IMR-90 (cell line): ENCODE data around the gene ELP4. TPM values are rescaled to one million over a fixed set of nuclear protein-coding genes. Genes with fewer than 3 reads are reported as not detected.

Experiments used
- ATAC-seq: fragments of 200-7000 bp; cut with Tn5 transposase; 2 replicates; pipeline ENCODE4 v1.9.1; 2020; ENCODE audit warnings: low read depth, mild to moderate bottlenecking, moderate library complexity
- BruUV-seq: library from RNA; stranded (reverse); fragments of 400-500 nt; replicated peaks from 2 replicates; lab custom pipeline; 2021; lab: Mats Ljungman, UMichigan
- CTCF ChIA-PET: fragments of 300-600 bp; formaldehyde crosslinking; extraction: SDS; loops from one replicate; lab custom pipeline; 2021; ENCODE audit warnings: antibody characterized with exemption; lab: Yijun Ruan, JAX
- POLR2A ChIA-PET: fragments of 300-600 bp; sonication (Branson Sonifier 250); formaldehyde crosslinking; loops from one replicate; lab custom pipeline; 2022; ENCODE audit warnings: antibody characterized with exemption; ENCODE audit not compliant: unreplicated experiment; lab: Charles Lee
- DNase-seq: peaks from one replicate; pipeline ENCODE4 v3.0.0; 2013
- H2AFZ ChIP-seq: replicated peaks from 2 replicates; pipeline ENCODE3; 2013; ENCODE audit warnings: low read length, mild to moderate bottlenecking; ENCODE audit not compliant: poor library complexity
- H2AK5ac ChIP-seq: 2 replicates; pipeline ENCODE4 v1.6.1; 2013; ENCODE audit warnings: low read depth, low read length, inconsistent platforms
- H2AK9ac ChIP-seq: replicated peaks from 2 replicates; pipeline ENCODE3; 2013; ENCODE audit warnings: mild to moderate bottlenecking, low read depth, low read length, moderate library complexity; ENCODE audit not compliant: poor library complexity
- H2BK120ac ChIP-seq: 2 replicates; pipeline ENCODE4 v1.6.1; 2013; ENCODE audit warnings: low read depth, low read length, inconsistent platforms
- H2BK15ac ChIP-seq: 3 replicates; pipeline ENCODE4 v1.6.1; 2013; ENCODE audit warnings: low read depth, low read length, inconsistent platforms
- H2BK20ac ChIP-seq: 2 replicates; pipeline ENCODE4 v1.6.1; 2013; ENCODE audit warnings: low read depth, mild to moderate bottlenecking, inconsistent platforms, low read length, moderate library complexity
- H2BK5ac ChIP-seq: 2 replicates; pipeline ENCODE4 v1.6.1; 2013; ENCODE audit warnings: mild to moderate bottlenecking, low read depth, low read length, inconsistent platforms; ENCODE audit not compliant: poor library complexity, severe bottlenecking
- H3K14ac ChIP-seq: replicated peaks from 2 replicates; pipeline ENCODE4 v1.6.1; 2013; ENCODE audit warnings: low read depth, low read length, inconsistent platforms
- H3K18ac ChIP-seq: 2 replicates; pipeline ENCODE4 v1.6.1; 2013; ENCODE audit warnings: low read depth, low read length, control low read depth
- H3K23ac ChIP-seq: 2 replicates; pipeline ENCODE4 v1.6.1; 2013; ENCODE audit warnings: low read depth, low read length, inconsistent platforms
- H3K27ac ChIP-seq: 2 replicates; pipeline ENCODE4 v1.5.1; 2013; ENCODE audit warnings: mild to moderate bottlenecking, control low read depth, low read length; ENCODE audit not compliant: insufficient read depth
- H3K27me3 ChIP-seq: 2 replicates; pipeline ENCODE4 v1.6.1; 2013; ENCODE audit warnings: low read length; ENCODE audit not compliant: control insufficient read depth, insufficient read depth
- H3K36me3 ChIP-seq: 2 replicates; pipeline ENCODE4 v1.6.1; 2013; ENCODE audit warnings: low read length, mixed read lengths; ENCODE audit not compliant: control insufficient read depth, insufficient read depth
- H3K4ac ChIP-seq: 2 replicates; pipeline ENCODE4 v1.6.1; 2013; ENCODE audit warnings: low read depth, low read length, inconsistent platforms
- H3K4me1 ChIP-seq: 2 replicates; pipeline ENCODE4 v1.6.1; 2013; ENCODE audit warnings: low read length, mixed read lengths; ENCODE audit not compliant: control insufficient read depth, insufficient read depth
- H3K4me2 ChIP-seq: 2 replicates; pipeline ENCODE4 v1.6.1; 2013; ENCODE audit warnings: low read depth, mild to moderate bottlenecking, control low read depth, low read length, moderate library complexity
- H3K4me3 ChIP-seq: 2 replicates; pipeline ENCODE4 v1.5.1; 2013; ENCODE audit warnings: low read depth, mild to moderate bottlenecking, control low read depth, low read length, moderate library complexity; ENCODE audit not compliant: insufficient read depth
- H3K56ac ChIP-seq: 2 replicates; pipeline ENCODE4 v1.6.1; 2013; ENCODE audit warnings: low read length, inconsistent platforms; ENCODE audit not compliant: insufficient read depth; ENCODE audit errors: extremely low read depth
- H3K79me1 ChIP-seq, 2 experiments: 2 replicates each; pipeline ENCODE4 v1.6.1; 2013; ENCODE audit warnings: low read length in 2 of 2, inconsistent platforms in 1 of 2, low read depth in 1 of 2
- H3K9ac ChIP-seq: 2 replicates; pipeline ENCODE4 v1.6.1; 2013; ENCODE audit warnings: low read depth, low read length, control low read depth
- H3K9me1 ChIP-seq: 2 replicates; pipeline ENCODE4 v1.6.1; 2013; ENCODE audit warnings: low read length, inconsistent platforms; ENCODE audit not compliant: insufficient read depth
- H3K9me3 ChIP-seq: 2 replicates; pipeline ENCODE4 v1.6.1; 2013; ENCODE audit warnings: low read length; ENCODE audit not compliant: control insufficient read depth, insufficient read depth
- H4K20me1 ChIP-seq: 2 replicates; pipeline ENCODE4 v1.6.1; 2013; ENCODE audit warnings: low read length, inconsistent platforms; ENCODE audit not compliant: insufficient read depth
- H4K5ac ChIP-seq: 2 replicates; pipeline ENCODE4 v1.6.1; 2013; ENCODE audit warnings: mild to moderate bottlenecking, low read depth, low read length, control low read depth
- H4K8ac ChIP-seq, 2 experiments: 2 replicates each; pipeline ENCODE4 v1.6.1; 2013; ENCODE audit warnings: low read depth in 2 of 2, low read length in 2 of 2, control low read depth in 1 of 2, inconsistent platforms in 1 of 2
- H4K91ac ChIP-seq: 2 replicates; pipeline ENCODE4 v1.6.1; 2013; ENCODE audit warnings: low read depth, low read length, inconsistent platforms; ENCODE audit not compliant: insufficient read depth
- BHLHE40 ChIP-seq: fragments of 150-350 bp; IDR thresholded peaks from 2 replicates; pipeline ENCODE4 v1.6.1; 2016; ENCODE audit warnings: mild to moderate bottlenecking, low read depth, low read length
- CHD1 ChIP-seq: IDR thresholded peaks from 2 replicates; pipeline ENCODE4 v1.6.1; 2012; ENCODE audit warnings: low read depth, low read length, improper control_type of control experiment
- FOS ChIP-seq: fragments of 150-350 bp; IDR thresholded peaks from 2 replicates; pipeline ENCODE4 v1.6.1; 2016; ENCODE audit warnings: low read depth, low read length
- MAFK ChIP-seq: IDR thresholded peaks from 2 replicates; pipeline ENCODE4 v1.6.1; 2012; ENCODE audit warnings: low read depth, low read length, improper control_type of control experiment
- MXI1 ChIP-seq: IDR thresholded peaks from 2 replicates; pipeline ENCODE4 v1.6.1; 2012; ENCODE audit warnings: low read depth, mild to moderate bottlenecking, low read length, moderate library complexity, borderline replicate concordance
- NFE2L2 ChIP-seq: fragments of 150-350 bp; IDR thresholded peaks from 2 replicates; pipeline ENCODE4 v1.6.1; 2016; ENCODE audit warnings: low read depth, mild to moderate bottlenecking, low read length
- POLR2A ChIP-seq: IDR thresholded peaks from 2 replicates; pipeline ENCODE4 v1.6.1; 2012; ENCODE audit warnings: mild to moderate bottlenecking, low read depth, low read length
- RCOR1 ChIP-seq: IDR thresholded peaks from 2 replicates; pipeline ENCODE4 v1.6.1; 2012; ENCODE audit warnings: mild to moderate bottlenecking, low read length, improper control_type of control experiment; ENCODE audit not compliant: insufficient replicate concordance
- RFX5 ChIP-seq: IDR thresholded peaks from 2 replicates; pipeline ENCODE4 v1.8.0; 2012; ENCODE audit warnings: low read depth, mild to moderate bottlenecking, low read length, moderate library complexity
- SMC3 ChIP-seq: fragments of 150-350 bp; IDR thresholded peaks from 2 replicates; pipeline ENCODE4 v1.6.1; 2016; ENCODE audit warnings: low read depth, mild to moderate bottlenecking, antibody characterized with exemption, low read length, moderate library complexity
- WGBS, 2 experiments: methylation state at CpG; one replicate each; pipeline versions ENCODE4 v1.1.5 to v1.1.7; 2013; ENCODE audit warnings: missing lambda C conversion rate in 2 of 2; ENCODE audit not compliant: insufficient read length in 1 of 2; ENCODE audit errors: extremely low coverage in 2 of 2; 5-methylcytosine and 5-hydroxymethylcytosine counted together
- dilution Hi-C: fragments of 300-500 bp; cut with HindIII; formaldehyde crosslinking; loops from one replicate; pipeline ENCODE4 v1.14.3; 2018; ENCODE audit warnings: low sequenced_read_pairs; ENCODE audit not compliant: unreplicated experiment
- in situ Hi-C: fragments of 300-500 bp; cut with MboI; formaldehyde crosslinking; loops from 3 replicates; pipeline ENCODE4 v1.14.3; 2019; ENCODE audit warnings: low sequenced_read_pairs, inconsistent platforms, mixed read lengths
- intact Hi-C: fragments of 100-400 bp; cut with micrococcal nuclease; formaldehyde crosslinking; loops from 2 replicates; pipeline ENCODE4 v1.10.0; 2022
- polyA plus RNA-seq, 3 experiments: library from polyadenylated mRNA; depleted of rRNA; stranded (reverse); fragments of >200 nt; gene quantifications; 2 replicates each; pipeline ENCODE4 v1.2.3, GENCODE V29; 2012; ENCODE audit warnings: low replicate concordance in 1 of 3
- total RNA-seq: library from RNA; depleted of rRNA; stranded (reverse); fragments of >200 nt; gene quantifications from 2 replicates; pipeline ENCODE4 v1.2.3, GENCODE V29; 2012
- TF ChIP-seq, protein P1 (sequence below): conservative IDR thresholded peaks from 2 replicates; pipeline ENCODE4 v1.5.1; 2012; ENCODE audit warnings: mild to moderate bottlenecking, low read depth, low read length, improper control_type of control experiment
- TF ChIP-seq, protein P2 (sequence below): fragments of 150-350 bp; IDR thresholded peaks from 2 replicates; pipeline ENCODE4 v1.6.1; 2016; ENCODE audit warnings: low read depth, mild to moderate bottlenecking, low read length, moderate library complexity, borderline replicate concordance

Gene ELP4
- total and polyA plus RNA-seq, 2 of the 4 experiments (the other 2 are of a cell fraction): 8.4 to 20.4 TPM

DNA sequence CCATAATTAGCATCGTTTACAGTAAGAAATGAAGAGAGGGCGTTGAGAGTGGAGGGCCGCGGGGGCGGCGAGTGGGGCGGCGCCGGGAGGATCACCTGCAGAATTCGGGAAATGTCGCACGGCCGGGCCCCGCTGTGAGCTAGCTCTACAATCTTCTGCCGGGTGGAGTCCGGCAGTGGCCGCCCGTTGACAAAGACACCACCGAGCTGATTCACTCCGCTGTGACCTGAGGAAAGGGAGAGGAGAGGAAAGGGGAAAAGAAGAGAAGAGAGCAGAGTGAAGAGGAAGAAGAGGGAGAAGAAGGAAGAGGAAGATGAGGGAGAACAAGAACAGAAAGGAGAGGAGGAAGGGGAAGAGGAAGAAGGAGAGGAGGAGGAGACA lies 293.0 kb downstream of the ELP4 start:
- Histone ChIP-seq H3K23ac (no peak overlapping the region), H3K4me2 (no peak overlapping the region), H3K4me3 (no peak overlapping the region), H4K20me1 (no peaks in the 10 kb centered on the region; the same call in 1 of the 2 replicates), H2BK5ac (no peak overlapping the region), H3K4me1 (peaks cover 3% of the 10 kb centered on the region; the same call in 1 of the 2 replicates), H3K4ac (no peak overlapping the region), H4K5ac (no peak overlapping the region), H3K27ac (no peak overlapping the region), H3K18ac (no peak overlapping the region), H2AK5ac (no peak overlapping the region), H2AK9ac (no peak overlapping the region), H3K9me1 (peaks cover 4% of the 10 kb centered on the region; the same call in 1 of the 2 replicates), H3K9ac (no peak overlapping the region), H3K9me3 (peaks cover 41% of the 10 kb centered on the region), H3K36me3 (no peaks in the 10 kb centered on the region), H4K8ac (no peak overlapping the region), H3K14ac (no peak overlapping the region), H3K79me1 (no peaks in the 10 kb centered on the region), H2BK15ac (no peak overlapping the region), H2AFZ (no peak overlapping the region), H2BK120ac (no peak overlapping the region), H3K27me3 (peaks cover 95% of the 10 kb centered on the region), H4K91ac (no peak overlapping the region), H3K56ac (no peak overlapping the region), H2BK20ac (no peak overlapping the region)
- dilution Hi-C loops (no loop called here), intact Hi-C loops (no loop called here), in situ Hi-C loops (no loop called here)
- DNase-seq (no peak), ATAC-seq (no peak)
- ChIA-PET POLR2A (no interaction called here), CTCF (no interaction called here)
- 0% methylated on average over 2 of the region's 20 CpGs; no CpG with 5 or more reads in 1 of the 2 experiments for WGBS, 2 experiments
- TF ChIP-seq NFE2L2 (no peak), FOS (no peak), MAFK (no peak), SMC3 (no peak), MXI1 (no peak), RFX5 (no peak), RCOR1 (no peak), POLR2A (no peak), CHD1 (no peak), BHLHE40 (no peak)
- TF ChIP-seq, protein P1, sequence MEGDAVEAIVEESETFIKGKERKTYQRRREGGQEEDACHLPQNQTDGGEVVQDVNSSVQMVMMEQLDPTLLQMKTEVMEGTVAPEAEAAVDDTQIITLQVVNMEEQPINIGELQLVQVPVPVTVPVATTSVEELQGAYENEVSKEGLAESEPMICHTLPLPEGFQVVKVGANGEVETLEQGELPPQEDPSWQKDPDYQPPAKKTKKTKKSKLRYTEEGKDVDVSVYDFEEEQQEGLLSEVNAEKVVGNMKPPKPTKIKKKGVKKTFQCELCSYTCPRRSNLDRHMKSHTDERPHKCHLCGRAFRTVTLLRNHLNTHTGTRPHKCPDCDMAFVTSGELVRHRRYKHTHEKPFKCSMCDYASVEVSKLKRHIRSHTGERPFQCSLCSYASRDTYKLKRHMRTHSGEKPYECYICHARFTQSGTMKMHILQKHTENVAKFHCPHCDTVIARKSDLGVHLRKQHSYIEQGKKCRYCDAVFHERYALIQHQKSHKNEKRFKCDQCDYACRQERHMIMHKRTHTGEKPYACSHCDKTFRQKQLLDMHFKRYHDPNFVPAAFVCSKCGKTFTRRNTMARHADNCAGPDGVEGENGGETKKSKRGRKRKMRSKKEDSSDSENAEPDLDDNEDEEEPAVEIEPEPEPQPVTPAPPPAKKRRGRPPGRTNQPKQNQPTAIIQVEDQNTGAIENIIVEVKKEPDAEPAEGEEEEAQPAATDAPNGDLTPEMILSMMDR: no peak
- TF ChIP-seq, protein P2, sequence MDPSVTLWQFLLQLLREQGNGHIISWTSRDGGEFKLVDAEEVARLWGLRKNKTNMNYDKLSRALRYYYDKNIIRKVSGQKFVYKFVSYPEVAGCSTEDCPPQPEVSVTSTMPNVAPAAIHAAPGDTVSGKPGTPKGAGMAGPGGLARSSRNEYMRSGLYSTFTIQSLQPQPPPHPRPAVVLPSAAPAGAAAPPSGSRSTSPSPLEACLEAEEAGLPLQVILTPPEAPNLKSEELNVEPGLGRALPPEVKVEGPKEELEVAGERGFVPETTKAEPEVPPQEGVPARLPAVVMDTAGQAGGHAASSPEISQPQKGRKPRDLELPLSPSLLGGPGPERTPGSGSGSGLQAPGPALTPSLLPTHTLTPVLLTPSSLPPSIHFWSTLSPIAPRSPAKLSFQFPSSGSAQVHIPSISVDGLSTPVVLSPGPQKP: no peak
- BruUV-seq: no TSS peak
